ENCODE measurements around the gene PIGH.
"Not testable (repeated sequence)": the region's sequence is repeated elsewhere in the genome, so short reads cannot be mapped to it uniquely, and the experiment has no call there.

PIGH gene

GRCh38 chr14:67633451-67634147 is 33.5 kb upstream of the PIGH start:
- H3K36me3 ChIP-seq (ENCODE audit: control insufficient read depth, insufficient read depth, low read length): no peaks in the 10 kb centered on the region
- H3K27ac ChIP-seq (ENCODE audit: insufficient read depth, low read length, poor library complexity, severe bottlenecking): no peak overlapping the region
- DNase-seq: no peak
- no peaks in the 10 kb centered on the region for H3K9me3 ChIP-seq (ENCODE audit: control insufficient read depth, low read length)
- no peaks in the 10 kb centered on the region for H3K27me3 ChIP-seq (replicated peaks; ENCODE audit: control insufficient read depth, insufficient read depth, low read length, poor library complexity, severe bottlenecking)
- H3K4me3 ChIP-seq (ENCODE audit: insufficient read depth, low read depth, low read length, poor library complexity, severe bottlenecking): no peak overlapping the region
- no peaks in the 10 kb centered on the region for H3K4me1 ChIP-seq (ENCODE audit: control insufficient read depth, insufficient read depth, low read length, poor library complexity, severe bottlenecking)

GRCh38 chr14:67630938-67631337 is 30.9 kb upstream of the PIGH start:
- no peak for DNase-seq
- no peaks in the 10 kb centered on the region for H3K36me3 ChIP-seq (ENCODE audit: control insufficient read depth, insufficient read depth, low read length)
- H3K4me3 ChIP-seq (ENCODE audit: insufficient read depth, low read depth, low read length, poor library complexity, severe bottlenecking): no peak overlapping the region
- no peak overlapping the region for H3K27ac ChIP-seq (ENCODE audit: insufficient read depth, low read length, poor library complexity, severe bottlenecking)
- H3K9me3 ChIP-seq (ENCODE audit: control insufficient read depth, low read length): no peaks in the 10 kb centered on the region
- no peaks in the 10 kb centered on the region for H3K27me3 ChIP-seq (replicated peaks; ENCODE audit: control insufficient read depth, insufficient read depth, low read length, poor library complexity, severe bottlenecking)
- no peaks in the 10 kb centered on the region for H3K4me1 ChIP-seq (ENCODE audit: control insufficient read depth, insufficient read depth, low read length, poor library complexity, severe bottlenecking)

- H3K27ac ChIP-seq (ENCODE audit: insufficient read depth, low read length, poor library complexity, severe bottlenecking): no peak overlapping the region
- H3K27me3 ChIP-seq (replicated peaks; ENCODE audit: control insufficient read depth, insufficient read depth, low read length, poor library complexity, severe bottlenecking): no peaks in the 10 kb centered on the region
- no peak overlapping the region for H3K4me3 ChIP-seq (ENCODE audit: insufficient read depth, low read depth, low read length, poor library complexity, severe bottlenecking)
- no peak for DNase-seq
- no peaks in the 10 kb centered on the region for H3K36me3 ChIP-seq (ENCODE audit: control insufficient read depth, insufficient read depth, low read length)
- no peaks in the 10 kb centered on the region for H3K4me1 ChIP-seq (ENCODE audit: control insufficient read depth, insufficient read depth, low read length, poor library complexity, severe bottlenecking)
- no peaks in the 10 kb centered on the region for H3K9me3 ChIP-seq (ENCODE audit: control insufficient read depth, low read length)
These were observed 30.1 kb upstream of the PIGH start for GRCh38 chr14:67630186-67630585.

GRCh38 chr14:67627519-67627918 is 27.5 kb upstream of the PIGH start:
- H3K4me1 ChIP-seq (ENCODE audit: control insufficient read depth, insufficient read depth, low read length, poor library complexity, severe bottlenecking): no peaks in the 10 kb centered on the region
- H3K27me3 ChIP-seq (replicated peaks; ENCODE audit: control insufficient read depth, insufficient read depth, low read length, poor library complexity, severe bottlenecking): no peaks in the 10 kb centered on the region
- no peak overlapping the region for H3K4me3 ChIP-seq (ENCODE audit: insufficient read depth, low read depth, low read length, poor library complexity, severe bottlenecking)
- no peaks in the 10 kb centered on the region for H3K36me3 ChIP-seq (ENCODE audit: control insufficient read depth, insufficient read depth, low read length)
- H3K27ac ChIP-seq (ENCODE audit: insufficient read depth, low read length, poor library complexity, severe bottlenecking): no peak overlapping the region
- H3K9me3 ChIP-seq (ENCODE audit: control insufficient read depth, low read length): no peaks in the 10 kb centered on the region
- no peak for DNase-seq

GRCh38 chr14:67626131-67626530 is 26.1 kb upstream of the PIGH start:
- H3K4me1 ChIP-seq (ENCODE audit: control insufficient read depth, insufficient read depth, low read length, poor library complexity, severe bottlenecking); H3K9me3 ChIP-seq (ENCODE audit: control insufficient read depth, low read length); DNase-seq; H3K4me3 ChIP-seq (ENCODE audit: insufficient read depth, low read depth, low read length, poor library complexity, severe bottlenecking); H3K27ac ChIP-seq (ENCODE audit: insufficient read depth, low read length, poor library complexity, severe bottlenecking); H3K27me3 ChIP-seq (replicated peaks; ENCODE audit: control insufficient read depth, insufficient read depth, low read length, poor library complexity, severe bottlenecking); H3K36me3 ChIP-seq (ENCODE audit: control insufficient read depth, insufficient read depth, low read length): not testable (repeated sequence)

- no peak for DNase-seq
- Histone ChIP-seq H3K9me3 (ENCODE audit: control insufficient read depth, low read length) (no peaks in the 10 kb centered on the region), H3K4me1 (ENCODE audit: control insufficient read depth, insufficient read depth, low read length, poor library complexity, severe bottlenecking) (peaks cover 13% of the 10 kb centered on the region), H3K27me3 (replicated peaks; ENCODE audit: control insufficient read depth, insufficient read depth, low read length, poor library complexity, severe bottlenecking) (no peaks in the 10 kb centered on the region), H3K27ac (ENCODE audit: insufficient read depth, low read length, poor library complexity, severe bottlenecking) (no peak overlapping the region), H3K4me3 (ENCODE audit: insufficient read depth, low read depth, low read length, poor library complexity, severe bottlenecking) (no peak overlapping the region), H3K36me3 (ENCODE audit: control insufficient read depth, insufficient read depth, low read length) (no peaks in the 10 kb centered on the region)
These were observed 23.0 kb upstream of the PIGH start for GRCh38 chr14:67623114-67623513.

- Histone ChIP-seq H3K27me3 (replicated peaks; ENCODE audit: control insufficient read depth, insufficient read depth, low read length, poor library complexity, severe bottlenecking) (no peaks in the 10 kb centered on the region), H3K36me3 (ENCODE audit: control insufficient read depth, insufficient read depth, low read length) (no peaks in the 10 kb centered on the region), H3K27ac (ENCODE audit: insufficient read depth, low read length, poor library complexity, severe bottlenecking) (no peak overlapping the region), H3K4me3 (ENCODE audit: insufficient read depth, low read depth, low read length, poor library complexity, severe bottlenecking) (no peak overlapping the region), H3K9me3 (ENCODE audit: control insufficient read depth, low read length) (no peaks in the 10 kb centered on the region), H3K4me1 (ENCODE audit: control insufficient read depth, insufficient read depth, low read length, poor library complexity, severe bottlenecking) (peaks cover 13% of the 10 kb centered on the region)
- DNase-seq: no peak
These were observed 22.6 kb upstream of the PIGH start for GRCh38 chr14:67622675-67623074.

GRCh38 chr14:67620217-67620785 is 20.2 kb upstream of the PIGH start:
- no peak for DNase-seq
- no peaks in the 10 kb centered on the region for H3K36me3 ChIP-seq (ENCODE audit: control insufficient read depth, insufficient read depth, low read length)
- H3K4me1 ChIP-seq (ENCODE audit: control insufficient read depth, insufficient read depth, low read length, poor library complexity, severe bottlenecking): peaks cover 13% of the 10 kb centered on the region
- H3K27ac ChIP-seq (ENCODE audit: insufficient read depth, low read length, poor library complexity, severe bottlenecking): peak overlapping the region; percentile 79
- H3K9me3 ChIP-seq (ENCODE audit: control insufficient read depth, low read length): no peaks in the 10 kb centered on the region
- peak overlapping the region; percentile 73 for H3K4me3 ChIP-seq (ENCODE audit: insufficient read depth, low read depth, low read length, poor library complexity, severe bottlenecking)
- H3K27me3 ChIP-seq (replicated peaks; ENCODE audit: control insufficient read depth, insufficient read depth, low read length, poor library complexity, severe bottlenecking): no peaks in the 10 kb centered on the region

- Histone ChIP-seq H3K4me3 (ENCODE audit: insufficient read depth, low read depth, low read length, poor library complexity, severe bottlenecking) (peak within 1 kb of the TSS; percentile 73), H3K27me3 (replicated peaks; ENCODE audit: control insufficient read depth, insufficient read depth, low read length, poor library complexity, severe bottlenecking) (no peaks in the 10 kb centered on the region), H3K9me3 (ENCODE audit: control insufficient read depth, low read length) (no peaks in the 10 kb centered on the region), H3K27ac (ENCODE audit: insufficient read depth, low read length, poor library complexity, severe bottlenecking) (peak within 1 kb of the TSS; percentile 79), H3K36me3 (ENCODE audit: control insufficient read depth, insufficient read depth, low read length) (no peaks in the 10 kb centered on the region), H3K4me1 (ENCODE audit: control insufficient read depth, insufficient read depth, low read length, poor library complexity, severe bottlenecking) (peaks cover 13% of the 10 kb centered on the region)
- DNase-seq: peak; percentile 93 to 96 (median 96)
These were observed 19.6 kb upstream of the PIGH start, which contains the start of gene ARG2 for GRCh38 chr14:67619446-67620216. TSS of gene ARG2 (plus strand) at chr14:67619920. CDS start at chr14:67619978, 58 bp downstream.

GRCh38 chr14:67618617-67619063 is 18.6 kb upstream of the PIGH start:
- Histone ChIP-seq H3K4me1 (ENCODE audit: control insufficient read depth, insufficient read depth, low read length, poor library complexity, severe bottlenecking) (peaks cover 13% of the 10 kb centered on the region), H3K27me3 (replicated peaks; ENCODE audit: control insufficient read depth, insufficient read depth, low read length, poor library complexity, severe bottlenecking) (no peaks in the 10 kb centered on the region), H3K9me3 (ENCODE audit: control insufficient read depth, low read length) (no peaks in the 10 kb centered on the region), H3K27ac (ENCODE audit: insufficient read depth, low read length, poor library complexity, severe bottlenecking) (peak overlapping the region; percentile 79), H3K4me3 (ENCODE audit: insufficient read depth, low read depth, low read length, poor library complexity, severe bottlenecking) (no peak overlapping the region), H3K36me3 (ENCODE audit: control insufficient read depth, insufficient read depth, low read length) (no peaks in the 10 kb centered on the region)
- DNase-seq: peak in 1 of 3 donors; percentile 16
